SU-DHL-6 (cell line): ENCODE results near the gene GHRHR.

Experiments used
- EZH2phosphoT487 ChIP-seq: fragments of 200-600 bp; sonication (generic), shearing (Covaris generic); conservative IDR thresholded peaks from 2 replicates; pipeline ENCODE4 v1.6.1; 2018; ENCODE audit warnings: mild to moderate bottlenecking, antibody characterized with exemption, low read length, moderate library complexity, mixed read lengths
- TF ChIP-seq, protein P1 (sequence below): fragments of 200-600 bp; sonication (generic); IDR thresholded peaks from one replicate; pipeline ENCODE4 v1.5.1; 2017; ENCODE audit warnings: antibody characterized with exemption, mild to moderate bottlenecking, low read length, moderate library complexity; ENCODE audit not compliant: insufficient read depth, poor library complexity, severe bottlenecking

- TF ChIP-seq, protein P1, sequence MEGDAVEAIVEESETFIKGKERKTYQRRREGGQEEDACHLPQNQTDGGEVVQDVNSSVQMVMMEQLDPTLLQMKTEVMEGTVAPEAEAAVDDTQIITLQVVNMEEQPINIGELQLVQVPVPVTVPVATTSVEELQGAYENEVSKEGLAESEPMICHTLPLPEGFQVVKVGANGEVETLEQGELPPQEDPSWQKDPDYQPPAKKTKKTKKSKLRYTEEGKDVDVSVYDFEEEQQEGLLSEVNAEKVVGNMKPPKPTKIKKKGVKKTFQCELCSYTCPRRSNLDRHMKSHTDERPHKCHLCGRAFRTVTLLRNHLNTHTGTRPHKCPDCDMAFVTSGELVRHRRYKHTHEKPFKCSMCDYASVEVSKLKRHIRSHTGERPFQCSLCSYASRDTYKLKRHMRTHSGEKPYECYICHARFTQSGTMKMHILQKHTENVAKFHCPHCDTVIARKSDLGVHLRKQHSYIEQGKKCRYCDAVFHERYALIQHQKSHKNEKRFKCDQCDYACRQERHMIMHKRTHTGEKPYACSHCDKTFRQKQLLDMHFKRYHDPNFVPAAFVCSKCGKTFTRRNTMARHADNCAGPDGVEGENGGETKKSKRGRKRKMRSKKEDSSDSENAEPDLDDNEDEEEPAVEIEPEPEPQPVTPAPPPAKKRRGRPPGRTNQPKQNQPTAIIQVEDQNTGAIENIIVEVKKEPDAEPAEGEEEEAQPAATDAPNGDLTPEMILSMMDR = no peak
- TF ChIP-seq EZH2phosphoT487 = no peak
These were observed 47.5 kb upstream of the GHRHR start for GRCh38 chr7:30916255-30916654.
